ENCODE results near the gene SOCS1. TPM values are rescaled to one million over a fixed set of nuclear protein-coding genes. Genes with fewer than 3 reads are reported as not detected.

The SOCS1 gene
- total RNA-seq, 1 donor from 2014 or later, result 7.4 TPM

- no peak for TF ChIP-seq CTCF (IDR thresholded peaks at IDR 0.05; ENCODE audit: unreplicated experiment)
- no peaks in the 10 kb centered on the region for H3K4me1 Mint-ChIP-seq (ENCODE audit: unreplicated experiment)
- no peaks in the 10 kb centered on the region for H3K9me3 Mint-ChIP-seq (ENCODE audit: unreplicated experiment)
- H3K27ac Mint-ChIP-seq (ENCODE audit: unreplicated experiment), result no peak overlapping the region
- peaks cover 3% of the 10 kb centered on the region for H3K27me3 Mint-ChIP-seq (ENCODE audit: unreplicated experiment)
- H3K4me3 Mint-ChIP-seq (ENCODE audit: unreplicated experiment), result no peak overlapping the region
- H3K36me3 Mint-ChIP-seq (ENCODE audit: low read depth, unreplicated experiment), result no peaks in the 10 kb centered on the region
- no peak for DNase-seq (ENCODE audit: low spot score)
Observed at GRCh38 chr16:11248133-11248532, 7.9 kb downstream of the SOCS1 start.

DNA sequence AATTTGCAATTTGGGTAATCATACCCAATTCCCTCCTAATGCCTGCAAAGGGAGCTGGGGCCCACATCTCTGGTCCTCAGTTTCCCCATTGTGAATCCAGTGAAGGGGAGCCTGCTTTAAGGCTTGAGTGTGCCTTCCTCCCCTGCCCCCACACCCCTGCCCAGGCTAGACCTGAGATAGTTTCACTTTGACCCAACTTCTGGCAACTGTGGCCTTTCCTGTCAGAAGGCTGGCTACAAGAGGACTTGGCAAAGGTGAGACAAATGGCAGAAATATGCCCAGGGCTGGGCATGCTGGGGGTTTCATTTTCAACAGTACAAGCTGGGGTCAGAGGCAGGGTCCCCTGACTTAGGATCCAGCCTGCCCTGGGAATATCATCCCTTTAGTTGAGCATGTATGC is 10.0 kb downstream of the SOCS1 start:
- Mint-ChIP-seq H3K4me3 (ENCODE audit: unreplicated experiment) (no peak overlapping the region), H3K9me3 (ENCODE audit: unreplicated experiment) (no peaks in the 10 kb centered on the region), H3K27me3 (ENCODE audit: unreplicated experiment) (peaks cover 3% of the 10 kb centered on the region), H3K27ac (ENCODE audit: unreplicated experiment) (no peak overlapping the region), H3K36me3 (ENCODE audit: low read depth, unreplicated experiment) (no peaks in the 10 kb centered on the region), H3K4me1 (ENCODE audit: unreplicated experiment) (no peaks in the 10 kb centered on the region)
- TF ChIP-seq CTCF (IDR thresholded peaks at IDR 0.05; ENCODE audit: unreplicated experiment), result no peak
- no peak for DNase-seq (ENCODE audit: low spot score)

DNA sequence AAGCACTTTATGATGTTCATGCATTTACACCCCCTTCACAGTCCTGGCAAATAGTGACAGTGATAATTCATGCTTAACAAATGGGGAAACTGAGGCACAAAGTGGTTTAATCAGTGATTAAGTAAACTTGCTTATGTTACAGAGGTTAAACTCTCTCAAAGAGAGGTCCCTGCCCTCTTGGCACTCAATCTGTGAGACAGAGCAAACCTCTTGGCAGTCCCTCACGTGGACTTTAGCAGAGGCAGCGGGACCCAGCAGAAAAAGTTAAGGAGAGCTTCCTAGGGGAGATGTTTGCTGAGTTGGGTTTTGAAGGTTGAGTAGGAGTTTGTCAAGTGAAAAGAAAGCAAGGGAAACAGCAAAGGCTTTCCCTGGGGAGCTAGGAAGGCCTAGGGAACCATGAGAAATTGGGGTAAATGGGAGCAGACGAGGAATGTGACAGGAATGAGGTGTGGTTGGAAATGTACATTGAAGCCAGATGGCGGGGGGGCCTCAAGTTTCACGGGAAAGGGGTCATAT is 10.7 kb downstream of the SOCS1 start:
- no peaks in the 10 kb centered on the region for H3K9me3 Mint-ChIP-seq (ENCODE audit: unreplicated experiment)
- no peak overlapping the region for H3K4me3 Mint-ChIP-seq (ENCODE audit: unreplicated experiment)
- H3K27ac Mint-ChIP-seq (ENCODE audit: unreplicated experiment), result no peak overlapping the region
- no peak for TF ChIP-seq CTCF (IDR thresholded peaks at IDR 0.05; ENCODE audit: unreplicated experiment)
- no peaks in the 10 kb centered on the region for H3K36me3 Mint-ChIP-seq (ENCODE audit: low read depth, unreplicated experiment)
- no peaks in the 10 kb centered on the region for H3K4me1 Mint-ChIP-seq (ENCODE audit: unreplicated experiment)
- DNase-seq (ENCODE audit: low spot score), result no peak
- H3K27me3 Mint-ChIP-seq (ENCODE audit: unreplicated experiment), result peaks cover 2% of the 10 kb centered on the region

DNA sequence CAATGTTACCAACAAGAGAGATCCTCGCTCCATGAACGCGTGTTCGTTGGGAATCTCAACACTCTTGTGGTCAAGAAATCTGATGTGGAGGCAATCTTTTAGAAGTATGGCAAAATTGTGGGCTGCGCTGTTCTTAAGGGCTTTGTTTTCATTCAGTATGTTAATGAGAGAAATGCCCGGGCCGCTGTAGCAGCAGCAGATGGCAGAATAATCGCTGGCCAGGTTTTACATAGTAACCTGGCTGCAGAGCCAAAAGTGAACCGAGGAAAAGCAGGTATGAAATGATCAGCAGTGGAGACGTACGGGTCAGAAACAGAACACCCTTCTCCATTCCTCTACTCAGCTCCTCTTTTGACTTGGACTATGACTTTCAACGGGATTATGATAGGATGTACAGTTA is 13.3 kb downstream of the SOCS1 start:
- no peak for TF ChIP-seq CTCF (IDR thresholded peaks at IDR 0.05; ENCODE audit: unreplicated experiment)
- Mint-ChIP-seq H3K27me3 (ENCODE audit: unreplicated experiment) (peaks cover 1% of the 10 kb centered on the region), H3K4me3 (ENCODE audit: unreplicated experiment) (no peak overlapping the region), H3K4me1 (ENCODE audit: unreplicated experiment) (no peaks in the 10 kb centered on the region), H3K9me3 (ENCODE audit: unreplicated experiment) (no peaks in the 10 kb centered on the region), H3K36me3 (ENCODE audit: low read depth, unreplicated experiment) (no peaks in the 10 kb centered on the region), H3K27ac (ENCODE audit: unreplicated experiment) (no peak overlapping the region)
- DNase-seq (ENCODE audit: low spot score), result no peak

GRCh38 chr16:11241480-11242204 is 14.4 kb downstream of the SOCS1 start:
- no peak for TF ChIP-seq CTCF (IDR thresholded peaks at IDR 0.05; ENCODE audit: unreplicated experiment)
- no peak for DNase-seq (ENCODE audit: low spot score)
- Mint-ChIP-seq H3K9me3 (ENCODE audit: unreplicated experiment) (no peaks in the 10 kb centered on the region), H3K4me3 (ENCODE audit: unreplicated experiment) (no peak overlapping the region), H3K27me3 (ENCODE audit: unreplicated experiment) (no peaks in the 10 kb centered on the region), H3K27ac (ENCODE audit: unreplicated experiment) (no peak overlapping the region), H3K4me1 (ENCODE audit: unreplicated experiment) (no peaks in the 10 kb centered on the region), H3K36me3 (ENCODE audit: low read depth, unreplicated experiment) (no peaks in the 10 kb centered on the region)
